Bronchial epithelial cell (primary cell): ENCODE results near the gene MLLT10. TPM values are rescaled to one million over a fixed set of nuclear protein-coding genes. Genes with fewer than 3 reads are reported as not detected.

Experiments
- DNase-seq: peaks from one replicate; pipeline ENCODE4 v3.0.0-alpha.2; 2010; ENCODE audit warnings: low read depth
- FAIRE-seq: peaks from 2 replicates; lab custom pipeline; 2011; peaks lifted over from hg19 to GRCh38; lab: Jason Lieb, UNC
- H3K27me3 ChIP-seq: 2 replicates; pipeline ENCODE4 v1.5.1; 2011; ENCODE audit warnings: low read length; ENCODE audit not compliant: control insufficient read depth, insufficient read depth
- H3K36me3 ChIP-seq: 2 replicates; pipeline ENCODE4 v1.5.1; 2011; ENCODE audit warnings: low read length; ENCODE audit not compliant: control insufficient read depth, insufficient read depth
- H3K4me3 ChIP-seq: 2 replicates; pipeline ENCODE4 v1.5.1; 2011; ENCODE audit warnings: mild to moderate bottlenecking, low read depth, low read length, control low read depth
- CTCF ChIP-seq: IDR thresholded peaks from 2 replicates; pipeline ENCODE4 v1.5.1; 2011; ENCODE audit warnings: mild to moderate bottlenecking, moderate library complexity, low read length, control low read depth, inconsistent platforms; ENCODE audit not compliant: insufficient read depth, severe bottlenecking
- total RNA-seq: library from RNA; depleted of rRNA; stranded (reverse); fragments of >200 nt; gene quantifications from 2 replicates; pipeline ENCODE4 v1.2.1, GENCODE V29; 2014

MLLT10 gene
- total RNA-seq, 1 donor from 2014 or later = 40.8 TPM

- FAIRE-seq (no peak), DNase-seq (no peak)
- Histone ChIP-seq H3K4me3 (no peak overlapping the region), H3K27me3 (no peaks in the 10 kb centered on the region), H3K36me3 (no peaks in the 10 kb centered on the region)
- no peak for TF ChIP-seq CTCF
Observed at GRCh38 chr10:21760332-21760731, 226.3 kb downstream of the MLLT10 start.

- FAIRE-seq (no peak), DNase-seq (no peak)
- Histone ChIP-seq H3K27me3 (no peaks in the 10 kb centered on the region), H3K4me3 (no peak overlapping the region), H3K36me3 (no peaks in the 10 kb centered on the region)
- no peak for TF ChIP-seq CTCF
Observed at GRCh38 chr10:21764466-21765189, 230.6 kb downstream of the MLLT10 start.

- Histone ChIP-seq H3K36me3 (no peaks in the 10 kb centered on the region), H3K4me3 (no peak overlapping the region), H3K27me3 (no peaks in the 10 kb centered on the region)
- DNase-seq = no peak
- FAIRE-seq = no peak
- TF ChIP-seq CTCF = no peak
Observed at GRCh38 chr10:21769041-21769440, 235.0 kb downstream of the MLLT10 start.

- DNase-seq = no peak
- no peak for TF ChIP-seq CTCF
- Histone ChIP-seq H3K4me3 (no peak overlapping the region), H3K36me3 (no peaks in the 10 kb centered on the region), H3K27me3 (no peaks in the 10 kb centered on the region)
- no peak for FAIRE-seq
Observed at GRCh38 chr10:21771219-21771618, 237.2 kb downstream of the MLLT10 start.

GRCh38 chr10:21776883-21777282, 242.9 kb downstream of the MLLT10 start:
- FAIRE-seq (no peak), DNase-seq (no peak)
- TF ChIP-seq CTCF = no peak
- Histone ChIP-seq H3K4me3 (no peak overlapping the region), H3K36me3 (no peaks in the 10 kb centered on the region), H3K27me3 (no peaks in the 10 kb centered on the region)

- Histone ChIP-seq H3K36me3 (no peaks in the 10 kb centered on the region), H3K27me3 (no peaks in the 10 kb centered on the region), H3K4me3 (no peak overlapping the region)
- FAIRE-seq = no peak
- no peak for TF ChIP-seq CTCF
- DNase-seq = peak; percentile 64
Observed at GRCh38 chr10:21791276-21791675, 257.2 kb downstream of the MLLT10 start.
